ENCODE data around the gene HSP90AB1. TPM values are rescaled to one million over a fixed set of nuclear protein-coding genes. Genes with fewer than 3 reads are reported as not detected.
A peak's percentile ranks its signal among the peaks of the same experiment; 100 is the strongest.

The HSP90AB1 gene
- total and polyA plus RNA-seq, 9 of the 15 experiments (the other 6 are each of a cell fraction or from before 2014, with no cell fraction given) = 1,780 to 3,358 (median 2,262) TPM

DNA sequence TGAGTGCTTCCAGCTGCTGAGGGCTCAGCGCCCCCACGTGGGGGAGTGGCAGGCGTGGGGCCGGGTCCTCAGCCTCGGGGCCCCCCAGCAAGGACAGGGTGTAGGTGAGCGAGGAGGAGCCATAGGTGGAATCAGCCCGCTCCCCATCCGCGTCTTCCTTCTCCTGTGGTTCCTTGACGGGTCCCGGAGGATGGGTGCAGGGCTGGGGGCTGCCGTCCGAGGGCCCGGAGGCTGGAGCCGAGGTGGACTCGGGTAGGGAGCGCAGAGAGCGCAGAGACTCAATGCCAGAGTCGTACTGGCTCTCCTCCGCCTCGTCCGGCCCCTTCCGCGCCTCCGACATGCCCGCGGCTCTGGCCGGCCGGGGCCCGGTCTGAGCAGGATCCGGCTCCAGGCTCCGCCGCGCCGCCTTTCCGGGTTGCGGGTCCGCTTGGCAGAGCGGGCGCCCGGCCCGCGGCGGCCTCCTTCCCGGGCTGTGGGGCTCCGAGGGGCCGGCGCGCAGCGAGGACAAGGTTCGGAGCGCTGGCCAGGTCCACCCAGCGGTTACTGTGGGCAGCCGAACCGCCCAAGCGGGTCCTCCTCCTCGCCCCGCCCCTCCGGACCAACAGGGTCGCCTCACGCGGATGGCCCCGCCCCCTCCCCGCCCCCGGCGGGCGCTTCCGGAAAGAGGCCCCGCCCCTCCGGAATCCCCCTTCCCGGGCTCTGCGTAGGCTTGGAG, 18.3 kb downstream of the HSP90AB1 start, which contains the start of gene NFKBIE (continued):
- TF ChIP-seq FOXP1 (CRISPR knock-in tag; IDR thresholded peaks at IDR 0.05) (peak; percentile 75), TBP (optimal IDR thresholded peaks at IDR 0.05; ENCODE audit: low read depth, low read length) (peak; percentile 43), CBX2 (IDR thresholded peaks at IDR 0.05; ENCODE audit: insufficient read depth, low read length, poor library complexity, severe bottlenecking) (no peak), ATF6 (CRISPR knock-in tag; IDR thresholded peaks at IDR 0.05) (no peak), E2F4 (CRISPR knock-in tag; IDR thresholded peaks at IDR 0.05; ENCODE audit: low read depth) (no peak), ZBED1 (IDR thresholded peaks at IDR 0.05) (no peak), ZNF431 (CRISPR knock-in tag; IDR thresholded peaks at IDR 0.05) (no peak), ZNF12 (CRISPR knock-in tag; IDR thresholded peaks at IDR 0.05) (no peak), NR3C1 (CRISPR knock-in tag; IDR thresholded peaks at IDR 0.05) (no peak), ETV6 (IDR thresholded peaks at IDR 0.05; ENCODE audit: borderline replicate concordance in 1 of 2, low read depth in 2 of 2, low read length in 1 of 2) (no peak), ETV6 (CRISPR knock-in tag; IDR thresholded peaks at IDR 0.05; ENCODE audit: borderline replicate concordance) (no peak), E2F1 (CRISPR knock-in tag; IDR thresholded peaks at IDR 0.05) (no peak), MYNN (IDR thresholded peaks at IDR 0.05) (no peak), MYNN (CRISPR knock-in tag; IDR thresholded peaks at IDR 0.05) (no peak), STAT6 (CRISPR knock-in tag; IDR thresholded peaks at IDR 0.05) (no peak; the same call in 1 of the 2 replicates), ZEB2 (IDR thresholded peaks at IDR 0.05) (no peak), PHF20 (IDR thresholded peaks at IDR 0.05; ENCODE audit: partially characterized antibody) (peak; percentile 44)
- TF ChIP-seq, protein P1, sequence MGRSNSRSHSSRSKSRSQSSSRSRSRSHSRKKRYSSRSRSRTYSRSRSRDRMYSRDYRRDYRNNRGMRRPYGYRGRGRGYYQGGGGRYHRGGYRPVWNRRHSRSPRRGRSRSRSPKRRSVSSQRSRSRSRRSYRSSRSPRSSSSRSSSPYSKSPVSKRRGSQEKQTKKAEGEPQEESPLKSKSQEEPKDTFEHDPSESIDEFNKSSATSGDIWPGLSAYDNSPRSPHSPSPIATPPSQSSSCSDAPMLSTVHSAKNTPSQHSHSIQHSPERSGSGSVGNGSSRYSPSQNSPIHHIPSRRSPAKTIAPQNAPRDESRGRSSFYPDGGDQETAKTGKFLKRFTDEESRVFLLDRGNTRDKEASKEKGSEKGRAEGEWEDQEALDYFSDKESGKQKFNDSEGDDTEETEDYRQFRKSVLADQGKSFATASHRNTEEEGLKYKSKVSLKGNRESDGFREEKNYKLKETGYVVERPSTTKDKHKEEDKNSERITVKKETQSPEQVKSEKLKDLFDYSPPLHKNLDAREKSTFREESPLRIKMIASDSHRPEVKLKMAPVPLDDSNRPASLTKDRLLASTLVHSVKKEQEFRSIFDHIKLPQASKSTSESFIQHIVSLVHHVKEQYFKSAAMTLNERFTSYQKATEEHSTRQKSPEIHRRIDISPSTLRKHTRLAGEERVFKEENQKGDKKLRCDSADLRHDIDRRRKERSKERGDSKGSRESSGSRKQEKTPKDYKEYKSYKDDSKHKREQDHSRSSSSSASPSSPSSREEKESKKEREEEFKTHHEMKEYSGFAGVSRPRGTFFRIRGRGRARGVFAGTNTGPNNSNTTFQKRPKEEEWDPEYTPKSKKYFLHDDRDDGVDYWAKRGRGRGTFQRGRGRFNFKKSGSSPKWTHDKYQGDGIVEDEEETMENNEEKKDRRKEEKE (IDR thresholded peaks at IDR 0.05; ENCODE audit: borderline replicate concordance in 1 of 2, control insufficient read depth in 1 of 2, low read depth in 2 of 2, low read length in 1 of 2) = no peak

All from K562 (cell line).